Kidney (tissue), 14 donors: Measurements from ENCODE around the gene FERMT1. TPM values are rescaled to one million over a fixed set of nuclear protein-coding genes. Genes with fewer than 3 reads are reported as not detected.

Experiments
- DNase-seq, 5 donors: peaks; one replicate each; pipeline ENCODE4 v3.0.0-alpha.2; 2013 to 2020
- FAIRE-seq: peaks from 2 replicates; lab custom pipeline; 2012; peaks lifted over from hg19 to GRCh38; lab: Jason Lieb, UNC
- H3K27ac ChIP-seq, 2 donors: one replicate each; pipeline ENCODE4 v1.7.0; 2013; ENCODE audit warnings: low read depth in 2 of 2, low read length in 2 of 2, inconsistent platforms in 1 of 2
- H3K27me3 ChIP-seq: one replicate; pipeline ENCODE4 v1.7.1; 2013; ENCODE audit warnings: low read length, inconsistent platforms; ENCODE audit not compliant: control insufficient read depth, insufficient read depth
- H3K36me3 ChIP-seq, 3 donors: one replicate each; pipeline versions ENCODE4 v1.7.0 to v1.7.1; 2013; ENCODE audit warnings: low read length in 3 of 3, control low read depth in 1 of 3, inconsistent platforms in 1 of 3; ENCODE audit not compliant: insufficient read depth in 3 of 3, control insufficient read depth in 2 of 3
- H3K4me1 ChIP-seq, 3 donors: one replicate each; pipeline versions ENCODE4 v1.7.0 to v1.7.1; 2013; ENCODE audit warnings: low read length in 3 of 3, inconsistent platforms in 1 of 3, low read depth in 1 of 3; ENCODE audit not compliant: control insufficient read depth in 2 of 3, insufficient read depth in 2 of 3
- H3K4me3 ChIP-seq, 3 donors: one replicate each; pipeline versions ENCODE4 v1.7.0 to v1.8.1; 2013; ENCODE audit warnings: low read length in 3 of 3, control low read depth in 1 of 3, inconsistent platforms in 1 of 3
- H3K9ac ChIP-seq, 3 donors: one replicate each; pipeline versions ENCODE4 v1.7.0 to v1.7.1; 2013; ENCODE audit warnings: low read length in 3 of 3, control low read depth in 1 of 3, inconsistent platforms in 1 of 3
- H3K9me3 ChIP-seq, 3 donors: one replicate each; pipeline versions ENCODE4 v1.7.0 to v1.7.1; 2013; ENCODE audit warnings: low read length in 3 of 3, control low read depth in 1 of 3, inconsistent platforms in 1 of 3; ENCODE audit not compliant: control insufficient read depth in 2 of 3, insufficient read depth in 1 of 3
- intact Hi-C: fragments of 100-400 bp; cut with DNase I; formaldehyde crosslinking; loops from one replicate; pipeline ENCODE4 v1.11.1; 2022
- polyA plus RNA-seq: library from polyadenylated mRNA; stranded (reverse); fragments of 350-450 nt; fragmentation: Illumina TruSeq; extraction: RNeasy Lipid Tissue Mini Kit (QIAGEN cat#74804); gene quantifications from one replicate; pipeline ENCODE4 v1.2.3, GENCODE V29; 2014; ENCODE audit warnings: low read depth, low replicate concordance; ENCODE audit not compliant: insufficient read depth
- total RNA-seq: library from RNA; stranded (reverse); fragmentation: NEBNext Ultra II Directional; extraction: Animal tissue kit (Norgen Biotek cat#: 25700); gene quantifications from one replicate; pipeline ENCODE4 v1.2.1, GENCODE V29; 2021
- TF ChIP-seq, protein P1 (sequence below): IDR thresholded peaks from 3 replicates; pipeline ENCODE4 v1.5.1; 2012; ENCODE audit warnings: mild to moderate bottlenecking, moderate library complexity, borderline replicate concordance; ENCODE audit not compliant: insufficient read depth; ENCODE audit errors: extremely low read depth
- donor health status: control.
- donor health status: control.
- donor health status: control.
- donor health status: control.
- donor health status: control.
- donor health status: DM: yes; HTN: yes; CAD: no.
- donor health status: Normal renal cell carcinoma (clear cell type).

Gene FERMT1
- total and polyA plus RNA-seq, 2 donors from 2014 or later, result 0.57 to 2.2 TPM

DNA sequence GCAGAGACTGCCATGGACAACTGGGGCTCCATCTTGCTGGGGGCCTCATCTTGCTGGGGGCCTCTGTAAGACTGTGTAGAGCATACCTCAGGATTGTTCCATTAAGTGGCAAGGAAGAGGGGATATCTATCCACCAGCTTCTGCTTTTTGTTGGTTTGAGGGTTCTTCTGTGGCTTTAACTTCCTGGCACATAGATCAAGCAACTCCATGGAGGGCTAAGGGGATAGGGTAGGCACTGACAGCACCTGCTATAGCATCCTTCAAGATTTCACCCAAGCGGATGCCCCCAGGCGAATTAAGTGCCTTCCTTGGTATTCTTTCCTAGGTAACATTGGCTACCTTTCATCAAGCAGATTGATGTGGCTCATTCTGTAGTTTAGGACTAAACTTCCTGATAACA lies 65.1 kb downstream of the FERMT1 start:
- no peak for FAIRE-seq

DNA sequence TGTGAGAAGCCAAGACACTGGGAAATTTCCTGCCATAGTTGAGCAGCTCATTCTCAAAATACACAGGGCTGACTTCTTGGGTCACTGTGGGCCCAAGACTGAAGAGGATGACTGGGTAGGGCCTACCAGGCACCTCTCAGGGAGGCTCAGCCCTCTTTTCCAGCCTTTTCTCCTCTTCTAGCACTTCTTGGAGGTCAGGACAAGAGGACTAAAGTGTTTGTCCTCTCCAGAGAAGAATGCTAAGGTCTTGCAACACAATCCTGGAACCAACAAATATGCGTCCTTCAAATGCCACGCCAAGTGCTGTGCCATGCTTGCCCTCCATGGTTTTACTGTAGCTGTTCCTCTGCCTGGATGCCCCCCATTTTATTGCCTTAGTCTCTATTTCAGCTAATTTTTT lies 65.7 kb downstream of the FERMT1 start:
- Histone ChIP-seq H3K9me3 (no peaks in the 10 kb centered on the region), H3K4me3 (no peak overlapping the region), H3K27me3 (no peaks in the 10 kb centered on the region), H3K36me3 (no peaks in the 10 kb centered on the region), H3K9ac (no peak overlapping the region), H3K4me1 (peaks cover 0 to 4% (median 0%) of the 10 kb centered on the region in 3 donors), H3K27ac (no peak overlapping the region)
- intact Hi-C loops, result no loop called here
- DNase-seq, result no peak
- no peak for FAIRE-seq
- TF ChIP-seq, protein P1, sequence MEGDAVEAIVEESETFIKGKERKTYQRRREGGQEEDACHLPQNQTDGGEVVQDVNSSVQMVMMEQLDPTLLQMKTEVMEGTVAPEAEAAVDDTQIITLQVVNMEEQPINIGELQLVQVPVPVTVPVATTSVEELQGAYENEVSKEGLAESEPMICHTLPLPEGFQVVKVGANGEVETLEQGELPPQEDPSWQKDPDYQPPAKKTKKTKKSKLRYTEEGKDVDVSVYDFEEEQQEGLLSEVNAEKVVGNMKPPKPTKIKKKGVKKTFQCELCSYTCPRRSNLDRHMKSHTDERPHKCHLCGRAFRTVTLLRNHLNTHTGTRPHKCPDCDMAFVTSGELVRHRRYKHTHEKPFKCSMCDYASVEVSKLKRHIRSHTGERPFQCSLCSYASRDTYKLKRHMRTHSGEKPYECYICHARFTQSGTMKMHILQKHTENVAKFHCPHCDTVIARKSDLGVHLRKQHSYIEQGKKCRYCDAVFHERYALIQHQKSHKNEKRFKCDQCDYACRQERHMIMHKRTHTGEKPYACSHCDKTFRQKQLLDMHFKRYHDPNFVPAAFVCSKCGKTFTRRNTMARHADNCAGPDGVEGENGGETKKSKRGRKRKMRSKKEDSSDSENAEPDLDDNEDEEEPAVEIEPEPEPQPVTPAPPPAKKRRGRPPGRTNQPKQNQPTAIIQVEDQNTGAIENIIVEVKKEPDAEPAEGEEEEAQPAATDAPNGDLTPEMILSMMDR, result no peak

More for the DNA sequence above, 65.1 kb downstream of the FERMT1 start:
- peaks cover 0 to 2% (median 0%) of the 10 kb centered on the region in 3 donors for H3K4me1 ChIP-seq
- H3K27ac ChIP-seq, result no peak overlapping the region
- no peak overlapping the region for H3K4me3 ChIP-seq
- no peaks in the 10 kb centered on the region for H3K36me3 ChIP-seq
- no peaks in the 10 kb centered on the region for H3K9me3 ChIP-seq
- no peak overlapping the region for H3K9ac ChIP-seq
- intact Hi-C loops, result no loop called here
- no peak for DNase-seq
- TF ChIP-seq, protein P1, result no peak
- H3K27me3 ChIP-seq, result no peaks in the 10 kb centered on the region

DNA sequence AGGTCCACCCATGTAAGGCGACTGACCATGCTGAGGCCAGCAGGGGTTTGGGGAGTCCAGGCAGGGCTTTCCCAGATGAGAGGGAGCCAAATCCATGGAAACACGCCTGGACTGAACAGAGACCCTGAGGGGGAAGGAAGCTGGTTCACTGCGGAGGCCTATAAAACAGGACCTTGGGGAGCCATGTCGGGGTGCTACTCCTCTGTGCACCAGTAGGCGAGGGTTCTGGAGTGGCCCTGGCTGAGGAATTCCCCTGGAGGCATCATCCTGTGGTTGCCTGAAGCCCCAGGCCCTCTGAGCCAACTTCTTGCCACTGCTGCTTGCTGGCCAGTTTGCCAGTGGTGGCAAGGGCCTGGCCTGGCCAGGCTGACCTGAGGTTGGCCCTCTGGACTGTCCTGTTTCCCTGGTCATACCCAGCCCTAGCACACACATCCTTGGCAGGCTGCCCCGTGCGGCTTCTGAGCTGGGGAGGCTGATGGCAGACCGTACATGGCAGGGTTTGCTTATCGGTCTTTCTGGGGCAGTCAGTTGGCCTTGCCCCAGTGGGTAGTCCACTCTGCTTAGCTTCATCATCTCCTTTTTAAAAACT lies 66.8 kb downstream of the FERMT1 start:
- Histone ChIP-seq H3K9me3 (no peaks in the 10 kb centered on the region), H3K36me3 (no peaks in the 10 kb centered on the region), H3K27ac (no peak overlapping the region), H3K4me3 (no peak overlapping the region), H3K27me3 (no peaks in the 10 kb centered on the region), H3K4me1 (peaks cover 0 to 8% (median 0%) of the 10 kb centered on the region in 3 donors), H3K9ac (no peak overlapping the region)
- DNase-seq (no peak), FAIRE-seq (no peak)
- intact Hi-C loops, result no loop called here
- TF ChIP-seq, protein P1, result no peak
